GM12801 (cell line): ENCODE data around the gene FAM241B.

Source experiments
- TF ChIP-seq, protein P1 (sequence below): IDR thresholded peaks from one replicate; pipeline ENCODE4 v1.5.1; 2011; ENCODE audit warnings: control low read depth; ENCODE audit not compliant: insufficient read length; ENCODE audit errors: extremely low read depth

Gene FAM241B

GRCh38 chr10:69635428-69636272 is 5.6 kb downstream of the FAM241B start:
- TF ChIP-seq, protein P1, sequence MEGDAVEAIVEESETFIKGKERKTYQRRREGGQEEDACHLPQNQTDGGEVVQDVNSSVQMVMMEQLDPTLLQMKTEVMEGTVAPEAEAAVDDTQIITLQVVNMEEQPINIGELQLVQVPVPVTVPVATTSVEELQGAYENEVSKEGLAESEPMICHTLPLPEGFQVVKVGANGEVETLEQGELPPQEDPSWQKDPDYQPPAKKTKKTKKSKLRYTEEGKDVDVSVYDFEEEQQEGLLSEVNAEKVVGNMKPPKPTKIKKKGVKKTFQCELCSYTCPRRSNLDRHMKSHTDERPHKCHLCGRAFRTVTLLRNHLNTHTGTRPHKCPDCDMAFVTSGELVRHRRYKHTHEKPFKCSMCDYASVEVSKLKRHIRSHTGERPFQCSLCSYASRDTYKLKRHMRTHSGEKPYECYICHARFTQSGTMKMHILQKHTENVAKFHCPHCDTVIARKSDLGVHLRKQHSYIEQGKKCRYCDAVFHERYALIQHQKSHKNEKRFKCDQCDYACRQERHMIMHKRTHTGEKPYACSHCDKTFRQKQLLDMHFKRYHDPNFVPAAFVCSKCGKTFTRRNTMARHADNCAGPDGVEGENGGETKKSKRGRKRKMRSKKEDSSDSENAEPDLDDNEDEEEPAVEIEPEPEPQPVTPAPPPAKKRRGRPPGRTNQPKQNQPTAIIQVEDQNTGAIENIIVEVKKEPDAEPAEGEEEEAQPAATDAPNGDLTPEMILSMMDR = no peak

DNA sequence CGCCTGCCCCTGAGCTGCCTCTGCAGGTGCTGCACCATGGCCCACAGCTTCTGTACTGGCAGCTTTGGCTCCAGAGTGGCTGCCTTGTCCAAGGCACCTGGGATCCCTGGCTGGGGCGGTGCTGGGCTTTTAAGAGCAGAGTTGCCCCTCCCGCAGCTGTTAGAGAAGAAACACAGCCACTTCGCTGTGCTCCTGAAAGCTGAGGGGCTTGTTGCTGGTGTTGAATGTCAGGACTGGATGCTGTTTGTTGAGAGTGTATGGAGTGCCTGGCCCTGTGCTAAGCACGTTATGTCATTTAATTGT is 6.2 kb downstream of the FAM241B start:
- TF ChIP-seq, protein P1 = no peak

GRCh38 chr10:69636626-69637605 is 6.9 kb downstream of the FAM241B start:
- TF ChIP-seq, protein P1 = no peak

DNA sequence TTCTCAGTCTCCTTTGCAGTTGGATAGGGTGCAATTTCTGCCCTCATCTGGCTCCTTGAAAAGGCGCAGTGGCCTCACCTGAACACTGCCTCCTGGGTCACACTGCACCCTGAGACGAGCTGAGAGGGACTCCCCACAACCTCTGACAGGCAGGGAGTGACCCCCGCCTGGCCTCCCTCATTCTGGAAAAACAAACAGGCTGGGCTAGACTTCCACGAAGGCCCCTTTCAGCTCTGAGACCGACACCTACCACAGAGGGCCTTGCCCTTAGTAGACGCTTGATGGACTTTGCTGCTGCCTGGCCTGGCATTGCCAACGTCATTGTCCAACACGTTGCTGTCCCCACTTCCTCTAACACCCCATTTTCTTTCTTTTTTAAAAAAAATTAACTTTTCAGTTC is 8.6 kb downstream of the FAM241B start:
- TF ChIP-seq, protein P1 = no peak

GRCh38 chr10:69639291-69640195 is 9.5 kb downstream of the FAM241B start:
- TF ChIP-seq, protein P1 = no peak

GRCh38 chr10:69640196-69640980 is 10.3 kb downstream of the FAM241B start:
- TF ChIP-seq, protein P1 = no peak
